Stimulated activated CD4-positive, alpha-beta T cell treated with anti-CD3 and anti-CD28 coated beads, Interleukin-15, amount 100 ng/mL, for 1 hour (primary cell): ENCODE data around the gene CXCR4.
"Not testable (repeated sequence)": the region's sequence is repeated elsewhere in the genome, so short reads cannot be mapped to it uniquely, and the experiment has no call there.

ENCODE experiments used
- DNase-seq, 2 donors: peaks; one replicate each; pipeline ENCODE4 v3.0.0-alpha.2; 2020; ENCODE audit warnings: low read depth in 1 of 2, low spot score in 1 of 2

CXCR4 gene

GRCh38 chr2:136077107-136077506, 40.8 kb downstream of the CXCR4 start:
- no peak for DNase-seq

GRCh38 chr2:136075476-136075875, 42.5 kb downstream of the CXCR4 start:
- DNase-seq, result no peak

GRCh38 chr2:136072621-136073020, 45.3 kb downstream of the CXCR4 start:
- no peak for DNase-seq

- DNase-seq, result not testable (repeated sequence)
Measured at GRCh38 chr2:136071887-136072286, 46.1 kb downstream of the CXCR4 start.

GRCh38 chr2:136070913-136071312, 47.0 kb downstream of the CXCR4 start:
- no peak for DNase-seq

GRCh38 chr2:136069773-136070172, 48.2 kb downstream of the CXCR4 start:
- DNase-seq, result no peak

- DNase-seq, result no peak
Measured at GRCh38 chr2:136068581-136069227, 49.2 kb downstream of the CXCR4 start.

GRCh38 chr2:136067897-136068580, 49.9 kb downstream of the CXCR4 start:
- no peak for DNase-seq

GRCh38 chr2:136067459-136067858, 50.5 kb downstream of the CXCR4 start:
- no peak for DNase-seq

- DNase-seq, result no peak
Measured at GRCh38 chr2:136065907-136066306, 52.0 kb downstream of the CXCR4 start.

GRCh38 chr2:136065384-136065783, 52.6 kb downstream of the CXCR4 start:
- DNase-seq, result no peak
